GM18868 (cell line): ENCODE data around the gene TRIM2.

ENCODE experiments used
- ATAC-seq: cut with Tn5 transposase; IDR thresholded peaks from one replicate; pipeline ENCODE4 v1.9.1; 2021; ENCODE audit warnings: mild to moderate bottlenecking, moderate library complexity; ENCODE audit not compliant: unreplicated experiment

The TRIM2 gene

DNA sequence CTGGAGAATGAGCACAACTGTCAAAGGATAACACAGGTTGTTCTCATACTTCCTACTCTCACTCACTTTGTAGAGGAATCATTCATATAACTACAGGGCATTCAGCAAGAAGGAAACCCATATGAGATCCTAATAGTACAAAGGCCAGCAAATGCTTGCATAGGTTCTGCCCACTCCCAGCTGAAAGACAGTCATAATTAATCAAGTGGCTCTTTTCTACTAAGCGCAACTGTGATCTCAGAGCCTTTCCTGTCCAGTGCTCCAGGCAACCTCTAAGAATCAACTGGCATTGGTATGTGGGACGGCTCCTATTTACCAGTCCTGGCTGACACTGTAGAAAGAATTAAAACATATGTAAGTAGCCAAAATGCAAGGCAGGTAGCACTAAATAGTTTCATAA is 121.3 kb downstream of the TRIM2 start:
- ATAC-seq = no peak

- no peak for ATAC-seq
Observed at GRCh38 chr4:153326513-153326912, 122.3 kb downstream of the TRIM2 start.

- peak; percentile 67 for ATAC-seq
Observed at GRCh38 chr4:153327247-153327646, 123.0 kb downstream of the TRIM2 start.

DNA sequence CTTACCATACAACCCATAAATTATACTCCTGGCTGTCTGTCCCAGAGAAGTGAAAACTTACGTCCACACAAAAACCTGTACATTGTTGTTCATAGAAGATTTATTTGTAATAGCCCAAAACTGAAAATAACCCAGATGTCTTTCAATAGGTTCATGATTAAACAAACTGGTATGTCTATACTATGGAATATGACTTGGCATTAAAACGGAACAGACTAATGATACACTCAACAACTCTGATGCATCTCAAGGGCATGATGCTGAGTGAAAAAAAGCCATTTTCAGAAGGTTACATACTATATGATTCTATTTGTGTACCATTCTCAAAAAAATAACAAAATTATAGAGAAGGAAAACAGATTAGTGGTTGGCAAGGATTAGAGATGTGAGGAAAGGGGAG is 128.7 kb downstream of the TRIM2 start:
- ATAC-seq = no peak

DNA sequence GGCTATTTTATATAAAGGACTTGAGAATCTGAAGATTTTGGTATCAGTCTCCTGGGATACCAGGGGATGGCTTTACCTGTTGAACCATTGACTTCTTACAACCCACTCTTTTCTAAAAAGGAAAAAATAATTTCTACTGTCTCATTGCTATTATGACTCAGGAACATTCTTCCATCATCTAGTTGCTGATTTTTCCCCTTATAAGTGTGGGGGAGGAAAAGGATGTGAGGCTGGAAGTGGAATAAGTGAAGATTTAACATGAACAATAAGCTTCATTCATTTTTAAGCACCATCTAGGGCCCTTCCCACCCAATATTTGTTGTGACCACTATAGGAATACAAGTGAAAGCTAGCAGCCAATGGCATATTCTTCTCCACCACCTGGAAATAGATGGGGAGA is 129.6 kb downstream of the TRIM2 start:
- no peak for ATAC-seq

- ATAC-seq = no peak
Observed at GRCh38 chr4:153335665-153336064, 131.4 kb downstream of the TRIM2 start.

DNA sequence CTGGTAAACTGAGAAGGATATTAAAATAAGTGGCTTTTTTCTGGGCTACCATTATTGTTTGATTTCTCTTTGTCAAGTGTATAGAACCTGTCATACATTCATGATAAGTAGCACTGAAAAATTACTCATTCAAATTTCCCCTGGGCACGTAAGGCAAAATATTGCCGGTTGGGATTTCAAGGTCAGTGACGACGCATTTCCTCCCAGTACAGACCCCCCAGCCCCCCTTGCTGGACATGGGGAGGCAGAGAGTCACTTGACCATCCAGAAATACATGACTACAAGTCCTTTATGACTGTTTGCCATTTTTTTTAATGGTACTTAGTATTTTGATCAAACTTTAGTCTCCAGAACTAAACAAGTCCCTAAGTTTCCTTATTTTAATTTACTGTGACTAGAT is 133.4 kb downstream of the TRIM2 start:
- ATAC-seq = no peak

DNA sequence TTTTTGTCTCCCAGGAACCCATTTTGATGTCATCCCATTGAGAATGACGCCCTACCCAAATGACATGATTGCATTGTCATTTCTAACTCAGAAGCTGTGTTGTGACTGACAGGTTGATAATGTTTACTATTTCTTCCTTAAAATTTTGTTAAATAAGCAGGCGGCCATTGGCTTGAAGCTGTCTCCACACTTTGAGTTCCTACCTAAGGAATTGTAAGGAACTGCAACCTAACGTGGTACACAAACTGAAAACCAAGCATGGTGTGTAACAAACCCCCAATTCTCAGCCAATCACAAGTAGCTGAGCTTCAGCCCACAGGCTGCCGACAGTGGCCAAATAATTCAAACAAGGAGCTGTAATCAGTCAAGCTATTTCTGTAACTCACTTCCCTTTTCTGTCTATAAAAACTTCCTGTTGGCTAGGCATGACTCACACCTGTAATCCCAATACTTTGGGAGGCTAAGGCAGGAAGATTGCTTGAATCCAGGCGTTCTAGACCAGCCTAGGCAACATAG is 137.4 kb downstream of the TRIM2 start:
- peak; percentile 32 for ATAC-seq

DNA sequence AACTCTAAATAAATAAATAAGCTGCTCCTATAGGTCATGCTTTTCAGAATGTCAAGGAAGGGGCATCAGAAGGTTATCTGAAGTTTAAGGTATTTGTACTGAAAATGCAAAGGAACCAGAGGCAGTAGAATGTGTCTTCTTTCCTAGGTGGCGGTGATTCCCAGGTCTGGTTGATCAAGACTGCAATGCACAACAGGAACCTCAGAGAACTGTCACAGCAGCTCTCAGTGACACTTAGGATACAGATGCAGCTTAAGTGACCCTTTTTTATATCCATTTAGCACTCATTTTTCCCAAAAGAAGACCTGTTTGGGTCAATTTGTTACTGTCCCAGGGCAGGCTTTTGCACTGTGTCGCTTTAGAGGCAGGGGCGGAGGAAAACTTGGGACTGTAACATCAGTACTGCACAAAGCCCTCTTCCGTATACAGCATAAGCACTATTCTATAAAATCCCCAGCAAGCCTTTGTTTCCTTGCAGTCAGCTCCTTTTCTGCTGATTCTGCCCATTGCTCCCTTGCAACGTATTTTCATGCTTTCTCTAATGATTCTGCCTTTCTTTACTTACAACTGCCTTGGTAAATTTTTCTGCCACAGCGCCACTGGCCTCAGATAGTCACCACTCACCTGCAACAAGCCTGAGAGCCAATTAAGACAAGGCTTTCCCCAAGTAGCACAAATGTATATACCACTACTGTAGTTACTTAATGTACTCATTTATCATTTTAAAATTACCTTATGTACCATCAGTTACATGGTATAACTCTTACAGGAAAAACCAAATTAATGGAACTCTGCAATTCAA is 138.7 kb downstream of the TRIM2 start:
- no peak for ATAC-seq

- peak; percentile 74 for ATAC-seq
Observed at GRCh38 chr4:153344131-153345011, 140.1 kb downstream of the TRIM2 start, which contains the start of gene MND1. Gene MND1 (plus strand): TSS chr4:153344688. CDS start chr4:153344738, 50 bp downstream.

- ATAC-seq = peak; percentile 21
Observed at GRCh38 chr4:153345012-153345981, 141.1 kb downstream of the TRIM2 start.

- ATAC-seq = no peak
Observed at GRCh38 chr4:153346031-153346430, 141.8 kb downstream of the TRIM2 start.

GRCh38 chr4:153346563-153346962 is 142.3 kb downstream of the TRIM2 start:
- no peak for ATAC-seq

DNA sequence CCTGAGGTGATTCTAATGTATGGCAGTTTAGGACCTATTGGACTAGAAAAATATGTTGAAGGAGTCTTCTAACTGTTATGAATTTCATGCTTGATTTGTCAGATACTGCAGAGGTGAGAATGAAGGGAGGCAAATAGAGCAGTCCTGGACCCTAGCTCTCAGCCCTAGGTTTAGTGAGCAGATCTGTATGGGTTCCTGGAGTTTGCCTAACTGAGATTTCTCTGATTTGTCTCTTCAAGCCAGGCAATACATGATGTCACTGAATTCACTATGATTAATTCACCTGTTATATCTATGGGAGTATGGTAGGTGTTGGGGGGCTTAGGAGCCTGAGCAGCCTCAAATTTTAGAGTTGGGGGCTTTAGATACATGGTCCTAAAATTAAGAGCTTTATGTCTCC is 142.9 kb downstream of the TRIM2 start:
- no peak for ATAC-seq

- ATAC-seq = peak; percentile 27
Observed at GRCh38 chr4:153348006-153348405, 143.8 kb downstream of the TRIM2 start.

DNA sequence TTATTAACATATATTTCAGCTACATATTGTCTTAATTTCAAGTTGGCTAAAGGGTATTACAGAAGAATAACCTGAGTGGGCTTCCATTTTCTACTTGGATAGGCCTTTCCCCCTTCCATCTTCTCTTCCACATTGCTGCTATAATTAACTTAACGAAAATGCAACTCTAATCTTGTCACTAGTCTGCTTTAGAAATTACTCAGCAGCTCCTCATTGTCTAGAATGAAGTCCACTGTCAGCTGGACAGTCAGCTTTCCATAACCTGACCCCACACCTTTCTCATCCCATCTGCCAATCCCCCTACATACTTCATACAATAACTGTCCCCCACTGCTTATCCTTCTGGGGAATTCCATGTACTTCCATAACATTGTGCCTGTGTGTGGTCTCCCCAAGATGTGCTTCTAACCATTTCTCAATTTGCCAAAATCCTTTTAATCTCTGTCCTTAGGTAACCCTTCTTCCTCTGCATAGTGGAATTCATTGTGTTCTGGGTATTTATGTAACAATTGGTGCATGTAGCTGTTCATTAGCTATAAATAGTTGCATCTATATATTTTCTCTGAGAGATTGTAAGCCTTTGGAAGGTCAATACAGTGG is 145.1 kb downstream of the TRIM2 start:
- no peak for ATAC-seq

DNA sequence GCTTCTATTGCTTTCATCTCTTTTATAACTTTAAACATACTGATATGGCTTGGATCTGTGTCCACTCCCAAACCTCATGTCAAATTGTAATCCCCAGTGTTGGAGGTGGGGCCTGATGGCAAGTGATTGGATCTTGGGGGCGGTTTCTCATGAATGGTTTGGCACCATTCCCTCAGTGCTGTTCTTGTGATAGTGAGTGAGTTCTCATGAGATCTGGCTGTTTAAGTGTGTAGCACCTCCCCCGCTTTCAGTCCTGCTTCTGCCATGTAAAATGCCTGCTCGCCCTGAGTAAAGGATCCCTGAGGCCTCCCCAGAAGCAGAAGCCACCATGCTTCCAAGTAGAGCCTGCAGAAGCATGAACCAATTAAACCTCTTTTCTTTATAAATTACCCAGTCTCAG is 157.9 kb downstream of the TRIM2 start:
- ATAC-seq = no peak

GRCh38 chr4:153364061-153364460 is 159.8 kb downstream of the TRIM2 start:
- no peak for ATAC-seq

DNA sequence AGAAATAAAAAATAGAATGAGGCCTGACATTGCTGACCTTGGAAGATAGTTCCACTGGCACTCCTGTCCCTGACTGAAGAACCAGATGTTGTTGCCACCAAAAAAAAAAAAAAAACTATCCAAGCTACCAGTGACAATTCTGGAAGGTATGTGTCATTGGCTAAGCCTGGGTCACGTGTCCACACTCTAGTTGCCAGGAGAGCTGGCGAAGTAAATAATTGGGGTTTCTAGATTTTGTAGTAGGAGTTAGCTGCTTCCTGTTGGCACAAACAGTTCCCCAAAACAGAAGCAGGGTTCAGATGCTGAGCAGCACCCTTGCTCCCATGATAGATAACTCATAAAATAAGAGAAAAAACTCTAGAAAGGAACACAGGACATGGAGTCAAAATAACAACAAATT is 160.8 kb downstream of the TRIM2 start:
- ATAC-seq = no peak

- ATAC-seq = no peak
Observed at GRCh38 chr4:153366486-153366885, 162.2 kb downstream of the TRIM2 start.
